ENCODE results near the gene CORO2A.
"Not testable (repeated sequence)": the region's sequence is repeated elsewhere in the genome, so short reads cannot be mapped to it uniquely, and the experiment has no call there.

The CORO2A gene

GRCh38 chr9:98080326-98080725, 112.1 kb downstream of the CORO2A start:
- DNase-seq = no peak

- no peak for DNase-seq
These were observed 113.5 kb downstream of the CORO2A start for GRCh38 chr9:98078895-98079294.

GRCh38 chr9:98076514-98076890, 115.9 kb downstream of the CORO2A start:
- DNase-seq = not testable (repeated sequence)

- DNase-seq = no peak
These were observed 117.1 kb downstream of the CORO2A start for GRCh38 chr9:98075332-98075805.

GRCh38 chr9:98074115-98074990, 118.1 kb downstream of the CORO2A start:
- DNase-seq = no peak

- DNase-seq = no peak
These were observed 120.7 kb downstream of the CORO2A start for GRCh38 chr9:98071737-98072136.
